HG02798 (cell line): ENCODE data around the gene MYCN.
"Not testable (repeated sequence)": the region's sequence is repeated elsewhere in the genome, so short reads cannot be mapped to it uniquely, and the experiment has no call there.

Experiments
- ATAC-seq: cut with Tn5 transposase; IDR thresholded peaks from one replicate; pipeline ENCODE4 v1.9.1; 2021; ENCODE audit warnings: mild to moderate bottlenecking; ENCODE audit not compliant: unreplicated experiment, poor library complexity

MYCN gene

DNA sequence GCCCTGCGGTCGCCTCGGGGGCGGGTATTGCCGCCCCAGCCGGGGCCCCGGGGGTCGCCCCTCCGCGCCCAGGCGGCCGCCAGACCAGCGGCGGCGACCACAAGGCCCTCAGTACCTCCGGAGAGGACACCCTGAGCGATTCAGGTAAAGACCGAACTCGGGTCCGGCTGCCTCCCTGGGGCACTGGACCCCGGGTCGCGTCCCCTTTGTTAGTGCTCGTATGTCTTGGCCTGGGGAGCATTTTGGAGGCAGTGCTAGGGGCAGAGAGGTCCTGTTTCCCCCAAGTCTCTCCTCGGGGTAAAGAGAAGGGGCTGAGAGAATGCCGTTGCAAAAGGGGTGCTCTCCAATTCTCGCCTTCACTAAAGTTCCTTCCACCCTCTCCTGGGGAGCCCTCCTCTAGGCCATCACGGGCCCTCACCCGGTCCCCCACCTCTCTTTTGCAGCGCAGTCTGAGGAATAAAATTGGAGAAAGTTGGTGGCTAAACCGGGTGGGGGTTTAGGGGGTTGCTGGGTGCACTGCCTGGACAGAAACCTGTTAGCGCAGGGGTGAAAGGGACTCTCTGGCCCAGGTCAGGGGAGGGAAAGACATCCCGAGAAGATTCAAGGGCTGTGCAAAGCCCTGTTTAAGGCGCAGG is 2.5 kb downstream of the MYCN start:
- ATAC-seq = no peak

DNA sequence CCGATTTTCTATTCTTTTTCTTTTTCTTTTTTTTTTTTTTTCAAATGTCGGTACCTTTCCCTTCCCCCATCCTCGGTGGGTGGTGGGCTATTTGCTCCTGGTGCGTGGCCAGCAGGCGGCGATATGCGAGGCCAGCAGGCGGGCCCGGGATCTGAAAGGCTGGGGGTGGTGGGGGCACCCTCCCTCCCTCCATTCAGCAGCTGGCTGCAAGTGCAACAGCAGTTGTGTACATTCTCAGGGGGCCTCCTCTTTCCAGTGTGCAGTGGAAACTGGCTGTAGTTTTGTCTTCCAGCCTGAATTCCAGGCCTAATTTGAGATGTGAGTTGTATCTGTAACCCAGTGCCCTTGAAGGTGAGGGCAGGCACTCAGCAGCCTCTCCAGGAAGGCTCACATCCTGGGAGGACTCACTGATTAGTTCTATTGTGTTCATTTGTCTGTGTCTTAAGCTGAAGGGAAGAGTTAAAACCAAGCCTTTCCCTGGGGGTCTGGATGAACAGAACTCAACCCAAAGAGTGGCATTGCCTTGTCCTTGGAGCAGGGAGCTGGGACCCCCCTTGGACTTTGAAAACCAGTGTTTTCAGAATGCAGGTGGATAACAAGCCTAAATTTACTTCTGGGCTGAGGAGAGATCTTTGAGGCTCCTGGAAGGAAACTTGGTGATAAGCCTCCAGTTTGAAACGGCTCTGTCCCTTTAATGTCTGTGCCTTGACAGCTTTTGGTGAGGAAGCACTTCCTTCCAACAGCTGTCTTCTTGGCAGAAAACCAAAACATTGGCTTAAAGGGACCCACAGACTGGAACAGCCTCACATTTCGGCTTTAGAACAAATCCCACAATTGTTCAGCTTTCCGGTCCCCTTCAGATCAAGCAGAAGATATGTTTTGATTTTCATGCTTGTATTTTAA is 3.3 kb downstream of the MYCN start:
- ATAC-seq = no peak

DNA sequence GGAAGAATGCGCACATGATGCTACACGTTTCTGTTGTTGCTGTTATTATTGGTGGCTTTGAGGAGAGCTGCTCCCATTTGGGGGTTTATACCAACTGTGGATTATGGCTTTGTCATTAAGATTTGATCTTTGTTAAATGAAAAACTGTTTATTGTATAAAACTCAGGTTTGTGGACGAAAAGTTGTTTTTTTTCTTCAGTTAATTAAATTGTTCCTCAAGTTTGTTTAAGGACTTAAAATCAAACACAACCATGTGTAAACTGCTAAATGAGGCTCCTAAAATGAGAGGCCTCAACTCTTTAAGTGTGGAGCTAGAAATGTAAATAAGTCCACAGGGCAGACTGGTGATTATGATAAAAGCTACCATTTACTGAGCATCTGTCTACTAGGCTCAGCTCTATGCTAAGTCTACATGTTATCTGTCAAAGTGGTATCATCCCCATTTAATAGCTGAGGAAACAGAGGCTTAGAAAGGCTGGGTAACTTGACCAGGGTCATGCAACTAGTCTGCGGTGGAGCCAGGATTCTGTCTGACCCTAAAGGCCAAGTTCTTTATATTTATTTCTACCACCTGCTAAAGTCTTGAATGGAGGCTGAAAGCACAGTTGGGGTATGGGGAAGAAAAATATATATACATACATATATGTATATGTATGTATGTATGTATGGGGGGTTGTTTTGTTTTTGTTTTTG is 4.1 kb downstream of the MYCN start:
- no peak for ATAC-seq

DNA sequence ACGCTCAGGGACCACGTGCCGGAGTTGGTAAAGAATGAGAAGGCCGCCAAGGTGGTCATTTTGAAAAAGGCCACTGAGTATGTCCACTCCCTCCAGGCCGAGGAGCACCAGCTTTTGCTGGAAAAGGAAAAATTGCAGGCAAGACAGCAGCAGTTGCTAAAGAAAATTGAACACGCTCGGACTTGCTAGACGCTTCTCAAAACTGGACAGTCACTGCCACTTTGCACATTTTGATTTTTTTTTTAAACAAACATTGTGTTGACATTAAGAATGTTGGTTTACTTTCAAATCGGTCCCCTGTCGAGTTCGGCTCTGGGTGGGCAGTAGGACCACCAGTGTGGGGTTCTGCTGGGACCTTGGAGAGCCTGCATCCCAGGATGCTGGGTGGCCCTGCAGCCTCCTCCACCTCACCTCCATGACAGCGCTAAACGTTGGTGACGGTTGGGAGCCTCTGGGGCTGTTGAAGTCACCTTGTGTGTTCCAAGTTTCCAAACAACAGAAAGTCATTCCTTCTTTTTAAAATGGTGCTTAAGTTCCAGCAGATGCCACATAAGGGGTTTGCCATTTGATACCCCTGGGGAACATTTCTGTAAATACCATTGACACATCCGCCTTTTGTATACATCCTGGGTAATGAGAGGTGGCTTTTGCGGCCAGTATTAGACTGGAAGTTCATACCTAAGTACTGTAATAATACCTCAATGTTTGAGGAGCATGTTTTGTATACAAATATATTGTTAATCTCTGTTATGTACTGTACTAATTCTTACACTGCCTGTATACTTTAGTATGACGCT is 5.8 kb downstream of the MYCN start:
- ATAC-seq = no peak

DNA sequence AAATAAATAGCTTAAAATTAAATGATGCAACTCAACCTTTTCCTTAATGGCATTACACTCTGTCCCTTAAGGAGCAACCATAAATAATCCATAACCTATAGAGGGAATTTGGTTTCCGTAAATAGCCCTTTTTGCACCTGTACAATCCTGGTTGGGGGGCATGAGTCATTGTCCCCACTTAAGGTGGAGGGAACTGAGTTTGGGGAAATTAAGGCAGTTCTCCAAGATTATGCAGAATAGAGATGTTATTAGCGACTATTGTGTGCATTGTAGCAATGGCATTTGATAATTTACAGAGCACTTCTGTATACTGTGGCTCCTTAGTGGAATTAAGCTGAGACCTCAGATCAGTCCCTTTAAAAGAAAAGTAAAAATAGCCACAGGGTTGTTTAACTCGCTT is 6.6 kb downstream of the MYCN start:
- no peak for ATAC-seq

DNA sequence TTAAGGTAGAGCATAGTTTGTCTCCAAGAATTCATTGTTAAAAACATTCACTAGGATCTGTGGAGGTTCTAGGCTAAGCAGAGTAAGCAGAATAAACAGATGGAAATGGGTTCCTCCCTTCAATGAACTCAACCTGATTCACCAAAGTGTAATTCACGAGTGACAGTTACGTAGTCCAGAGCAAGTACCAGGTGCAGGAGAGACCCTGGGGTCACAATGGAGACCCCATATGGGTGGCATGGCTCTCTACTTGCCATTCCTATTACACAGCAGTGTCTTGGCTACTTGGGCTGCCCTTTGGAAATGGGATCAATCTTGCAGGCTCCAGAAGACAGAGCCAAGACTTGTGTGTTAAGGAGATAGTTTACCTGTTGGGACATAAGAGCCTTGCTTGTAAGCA is 7.1 kb downstream of the MYCN start:
- no peak for ATAC-seq

DNA sequence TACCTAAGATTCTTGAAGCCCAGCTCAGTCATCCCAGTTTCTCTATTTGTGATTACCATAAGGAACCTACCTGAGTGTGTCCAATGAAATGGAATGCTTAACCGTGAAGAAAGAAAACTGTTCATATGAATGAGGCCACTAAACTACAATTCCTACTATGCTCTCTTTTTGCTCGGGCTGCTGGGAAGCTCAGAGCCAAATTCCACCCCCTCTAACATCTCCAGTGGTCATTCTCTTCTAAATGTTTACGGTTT is 8.3 kb downstream of the MYCN start:
- no peak for ATAC-seq

DNA sequence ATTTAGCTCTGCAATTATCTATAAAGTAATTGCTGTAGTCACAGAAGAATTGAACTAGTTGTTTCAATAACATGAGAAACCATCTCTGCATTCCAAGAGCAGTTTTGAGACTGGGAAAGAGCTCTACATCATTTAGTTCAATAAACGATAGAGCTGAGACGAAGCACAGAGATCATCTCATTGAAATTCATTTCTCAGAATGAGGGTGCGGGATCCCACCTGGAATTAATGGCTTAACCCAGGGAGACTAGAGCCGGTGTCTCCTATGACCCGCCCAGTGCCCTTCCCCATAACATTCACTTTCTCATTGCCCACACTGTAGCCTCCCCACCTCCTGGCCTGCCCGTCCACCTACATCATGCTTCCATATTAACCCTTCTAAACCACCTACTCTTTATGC is 8.8 kb downstream of the MYCN start:
- ATAC-seq = no peak

DNA sequence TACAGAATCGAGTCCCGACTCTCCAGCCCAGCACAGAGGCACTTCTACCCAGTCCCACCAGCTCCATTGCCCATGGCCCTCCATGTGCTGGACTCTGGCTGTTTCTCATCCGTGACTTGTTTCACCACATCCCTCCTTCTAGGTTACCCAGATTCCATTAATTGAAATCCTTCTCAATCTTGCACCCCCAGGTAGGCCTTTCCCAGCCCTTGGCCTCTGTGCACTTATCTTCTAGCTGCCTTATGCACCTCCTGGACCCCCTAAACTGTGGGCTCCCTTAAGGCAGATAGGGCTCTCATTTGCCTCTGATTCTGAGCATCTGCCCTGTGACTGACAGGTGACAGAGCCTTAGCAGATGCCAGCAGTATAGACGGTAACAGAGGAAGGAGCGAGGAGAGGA is 9.2 kb downstream of the MYCN start:
- no peak for ATAC-seq

DNA sequence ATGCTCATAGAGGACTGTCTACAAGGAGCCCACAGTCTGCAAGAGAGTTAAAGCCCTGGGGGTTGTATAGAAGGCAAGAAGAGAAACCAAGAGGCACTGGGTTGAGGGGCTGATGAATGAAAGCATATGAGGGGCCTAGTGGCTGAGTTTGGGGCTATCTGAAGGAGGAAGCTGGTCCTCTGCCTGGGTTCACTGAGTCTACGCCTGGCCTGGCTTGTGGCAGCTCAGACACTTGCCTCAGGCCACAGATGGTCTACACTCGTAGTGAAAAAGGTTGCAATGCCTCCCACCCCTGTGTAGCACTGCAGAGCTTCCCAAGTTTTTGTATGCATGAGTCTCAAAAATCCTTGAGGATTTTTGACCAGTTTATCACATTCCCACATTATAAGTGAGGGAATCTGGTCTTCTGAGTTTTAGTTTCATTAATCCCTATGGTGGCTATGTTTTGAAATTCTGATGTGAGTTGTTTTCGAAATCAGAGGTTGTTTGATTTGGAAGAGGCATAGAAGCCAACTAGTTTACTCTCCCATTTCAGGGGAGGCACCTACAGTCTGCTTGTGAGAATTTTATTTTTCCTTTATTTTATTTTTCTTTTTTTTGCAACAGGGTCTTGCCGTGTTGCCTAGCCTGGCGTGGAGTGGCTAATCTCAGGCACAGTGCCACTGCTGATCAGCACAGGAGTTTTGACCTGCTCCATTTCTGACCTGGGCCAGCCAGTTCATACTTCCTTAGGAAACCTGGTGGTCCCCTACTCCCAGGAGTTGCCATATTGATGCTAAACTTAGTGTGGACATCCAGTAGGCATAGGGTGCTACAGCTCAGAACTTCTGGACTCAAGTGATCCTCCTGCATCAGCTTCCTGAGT is 10.0 kb downstream of the MYCN start:
- no peak for ATAC-seq

DNA sequence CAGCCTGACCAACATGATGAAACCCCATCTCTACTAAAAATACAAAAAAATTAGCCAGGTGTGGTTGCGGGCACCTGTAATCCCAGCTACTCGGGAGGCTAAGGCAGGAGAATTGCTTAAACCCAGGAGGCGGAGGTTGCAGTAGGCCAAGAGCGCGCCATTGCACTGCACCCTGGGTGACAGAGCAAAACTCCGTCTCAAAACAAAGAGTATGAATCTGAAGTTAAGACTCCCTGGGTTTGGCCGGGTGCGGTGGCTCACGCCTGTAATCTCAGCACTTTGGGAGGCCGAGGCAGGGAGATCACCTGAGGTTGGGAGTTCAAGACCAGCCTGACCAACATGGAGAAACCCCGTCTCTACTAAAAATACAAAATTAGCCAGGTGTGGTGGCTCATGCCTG is 11.6 kb downstream of the MYCN start:
- not testable (repeated sequence) for ATAC-seq

DNA sequence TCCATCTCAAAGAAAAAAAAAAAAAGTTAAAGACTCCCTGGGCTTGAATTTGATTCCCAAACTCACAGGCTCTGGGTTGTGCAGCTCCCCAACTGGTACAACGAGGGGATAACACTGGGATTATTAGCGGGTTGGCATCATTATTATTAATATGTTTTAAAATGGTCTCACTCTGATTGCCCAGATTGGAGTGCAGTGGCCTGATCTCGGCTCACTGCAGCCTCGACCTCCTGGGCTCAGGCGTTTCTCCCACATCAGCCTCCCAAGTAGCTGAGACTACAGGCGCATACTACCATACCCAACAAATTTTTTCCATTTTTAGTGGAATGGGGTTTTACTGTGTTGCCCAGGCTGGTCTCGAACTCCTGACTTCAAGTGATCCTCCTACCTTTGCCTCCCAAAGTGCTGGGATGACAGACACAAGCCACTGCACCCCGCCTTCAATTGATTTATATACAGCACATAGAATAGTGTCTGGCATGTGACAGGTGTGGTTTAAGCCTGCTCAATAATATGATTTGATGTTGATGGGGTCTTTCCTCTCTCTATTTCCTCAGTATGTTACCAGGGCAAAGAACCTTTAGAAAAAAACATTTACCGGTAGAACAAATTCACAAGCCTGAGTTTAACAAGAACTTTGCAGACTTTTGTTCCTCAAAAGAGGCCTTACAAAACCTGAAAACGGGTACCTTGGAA is 12.2 kb downstream of the MYCN start:
- no peak for ATAC-seq

DNA sequence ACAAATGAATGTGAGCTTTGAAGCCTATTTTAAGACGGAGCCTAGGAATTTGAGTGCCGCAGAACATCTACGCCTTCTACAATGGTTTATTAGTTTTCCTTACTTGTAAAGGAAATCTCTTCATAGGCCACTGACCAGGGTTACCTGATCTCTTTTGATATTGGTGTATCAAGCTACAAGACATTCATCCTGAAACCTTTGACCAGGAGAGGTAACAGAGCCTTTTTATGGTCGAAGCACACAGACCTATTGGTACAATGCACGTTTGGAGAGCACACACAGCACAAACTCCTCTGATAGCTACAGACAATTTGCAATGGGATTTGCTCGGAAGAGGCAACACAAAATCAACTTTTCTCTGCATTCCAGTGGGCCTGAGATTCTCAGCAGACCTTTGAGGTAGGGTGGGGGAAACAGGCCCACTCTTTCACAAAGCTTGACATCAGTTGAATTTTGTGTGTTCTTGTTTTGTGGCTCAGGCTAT is 12.8 kb downstream of the MYCN start:
- no peak for ATAC-seq

DNA sequence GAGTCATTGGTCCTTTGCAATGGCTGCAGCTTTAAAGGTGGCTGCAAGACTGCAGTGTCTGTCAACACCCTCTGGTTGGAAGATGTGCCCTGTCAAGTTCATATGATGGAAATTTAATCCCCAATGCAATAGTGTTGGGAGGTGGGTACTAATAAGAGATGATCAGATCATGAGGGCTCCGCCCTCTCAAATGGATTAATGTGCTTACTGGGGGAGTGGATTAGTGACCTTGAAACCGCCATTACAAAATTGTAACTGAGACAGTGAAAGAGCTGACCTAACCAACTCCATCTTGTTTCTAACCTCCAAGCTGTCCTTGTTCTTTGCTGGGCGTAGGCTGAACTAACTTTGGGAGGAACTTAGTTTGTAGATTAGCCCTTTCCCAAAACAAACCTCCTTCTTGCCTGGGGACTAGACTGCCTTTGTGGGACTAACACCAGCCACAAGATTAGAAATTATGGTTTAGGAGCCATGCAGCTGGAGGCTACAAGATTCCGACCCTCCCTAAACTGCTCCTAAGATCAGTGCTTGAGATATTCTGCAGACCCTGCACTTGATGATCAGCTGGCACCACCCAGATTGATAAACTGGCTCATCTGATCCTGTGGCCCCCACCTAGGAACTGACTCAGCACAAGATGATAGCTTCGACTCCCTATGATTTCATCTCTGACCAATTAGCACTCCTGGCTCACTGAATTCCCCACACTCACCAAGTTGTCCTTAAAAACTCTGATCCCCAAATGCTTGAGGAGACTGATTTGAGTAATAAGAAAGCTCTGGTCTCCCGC is 13.7 kb downstream of the MYCN start:
- ATAC-seq = no peak

DNA sequence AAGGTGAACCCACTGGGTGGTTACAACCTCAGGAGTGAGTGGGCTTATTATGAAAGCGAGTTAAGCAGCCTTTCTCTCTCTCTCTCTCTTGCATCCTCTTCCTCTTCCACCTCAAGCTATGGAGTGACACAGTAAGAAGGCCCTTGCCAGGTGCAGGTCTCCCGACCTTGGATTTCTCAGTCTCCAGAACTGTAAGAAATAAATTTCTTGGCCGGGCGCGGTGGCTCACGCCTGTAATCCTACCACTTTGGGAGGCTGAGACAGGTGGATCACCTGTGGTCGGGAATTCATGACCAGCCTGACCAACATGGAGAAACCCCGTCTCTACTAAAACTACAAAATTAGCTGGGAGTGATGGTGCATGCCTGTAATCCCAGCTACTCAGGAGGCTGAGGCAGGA is 14.4 kb downstream of the MYCN start:
- ATAC-seq = no peak

DNA sequence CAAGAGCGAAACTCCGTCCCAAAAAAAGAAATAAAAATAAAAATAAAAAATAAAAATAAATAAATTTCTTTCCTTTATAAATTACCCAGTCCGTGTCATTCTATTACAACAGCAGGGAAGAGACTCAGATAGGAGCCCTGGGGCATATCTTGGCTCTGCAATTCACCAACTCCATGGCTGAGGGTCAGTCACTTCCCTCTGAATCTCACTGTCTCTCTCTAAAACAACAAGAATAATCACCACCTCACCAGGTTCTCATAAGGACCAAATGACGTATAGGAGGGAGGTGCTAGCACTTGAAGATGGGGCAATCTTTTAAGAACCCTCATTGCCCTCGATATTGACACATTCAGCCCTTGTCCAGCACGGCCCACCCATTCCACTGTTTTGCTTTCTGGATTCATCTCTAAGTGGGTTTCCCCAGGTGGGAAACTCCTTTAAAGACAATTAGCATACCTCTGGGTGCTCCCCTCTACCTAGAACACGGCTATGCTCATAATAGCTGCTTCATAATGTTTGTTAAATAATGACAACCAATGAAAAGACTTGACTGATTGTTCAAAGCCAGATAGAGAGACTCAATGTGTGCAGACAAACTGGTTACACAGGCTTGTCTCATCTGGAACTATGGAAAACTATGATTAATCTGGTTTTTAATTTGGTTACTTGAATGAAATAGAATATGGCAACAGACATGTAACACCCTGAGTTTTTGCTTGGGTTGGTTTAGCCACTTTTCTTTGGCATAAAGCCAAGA is 15.1 kb downstream of the MYCN start:
- no peak for ATAC-seq

DNA sequence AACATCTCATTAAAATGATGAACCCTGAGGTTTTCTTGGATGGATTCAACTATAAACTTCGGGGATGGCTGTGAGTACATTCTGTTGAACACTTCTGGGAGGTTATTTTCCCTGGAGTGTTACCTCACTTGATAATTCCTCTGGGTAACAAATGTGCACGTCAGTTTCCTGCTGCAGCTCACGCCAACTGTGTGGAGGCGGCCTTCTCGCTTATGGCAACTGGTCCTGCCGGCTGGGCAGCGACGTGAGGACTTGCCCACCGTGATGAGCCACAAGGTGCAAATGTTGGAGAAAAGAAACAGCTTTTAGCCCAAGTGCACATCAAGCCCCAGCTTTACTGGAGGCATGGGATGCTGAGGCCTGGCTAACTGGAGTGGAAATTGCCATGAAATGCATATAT is 15.9 kb downstream of the MYCN start:
- ATAC-seq = no peak
